ENCODE results near the gene PTGDR2.

PTGDR2 gene

DNA sequence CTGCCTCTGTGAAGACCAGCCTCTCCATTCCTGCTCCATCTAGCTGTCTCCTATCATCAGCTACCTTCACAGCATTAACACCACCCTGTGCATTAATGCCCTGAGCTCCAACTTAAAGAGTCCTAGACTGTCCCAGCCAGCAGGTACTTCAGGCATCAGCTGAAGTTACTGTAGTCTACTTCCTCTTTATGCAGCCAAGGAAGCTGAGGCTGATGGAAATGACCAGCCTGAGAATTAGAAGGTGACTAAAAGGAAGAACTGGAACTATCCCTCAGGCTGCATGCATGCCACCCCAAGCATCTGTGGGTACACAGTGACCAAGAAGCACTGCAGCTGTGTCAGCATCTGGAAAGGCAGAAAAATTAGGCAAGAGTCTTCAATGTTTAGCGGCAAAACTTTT, 42.4 kb downstream of the PTGDR2 start:
- no peak for DNase-seq (ENCODE audit: extremely low read depth in 1 of 2, low read depth in 1 of 2)

DNA sequence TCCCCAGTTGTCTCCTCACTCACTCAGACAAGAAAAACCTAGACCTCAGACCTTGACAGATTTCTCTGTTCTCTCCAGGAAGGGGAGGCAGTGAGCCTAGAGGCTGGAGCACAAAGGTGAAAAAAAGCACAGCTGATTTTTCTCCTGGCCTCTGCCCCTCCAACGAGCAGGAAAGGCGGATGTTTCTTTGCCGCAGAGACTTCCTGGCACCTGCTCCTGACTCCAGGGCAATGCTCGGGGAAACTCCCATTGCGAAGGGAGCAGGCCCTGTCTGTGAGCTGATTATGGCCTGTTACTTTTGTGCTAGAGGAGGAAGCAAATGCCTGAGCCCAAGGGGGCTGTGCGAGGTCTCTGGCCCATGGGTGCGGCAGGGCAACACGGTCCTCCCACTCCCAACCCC, 45.2 kb downstream of the PTGDR2 start:
- DNase-seq (ENCODE audit: extremely low read depth in 1 of 2, low read depth in 1 of 2) = no peak

DNA sequence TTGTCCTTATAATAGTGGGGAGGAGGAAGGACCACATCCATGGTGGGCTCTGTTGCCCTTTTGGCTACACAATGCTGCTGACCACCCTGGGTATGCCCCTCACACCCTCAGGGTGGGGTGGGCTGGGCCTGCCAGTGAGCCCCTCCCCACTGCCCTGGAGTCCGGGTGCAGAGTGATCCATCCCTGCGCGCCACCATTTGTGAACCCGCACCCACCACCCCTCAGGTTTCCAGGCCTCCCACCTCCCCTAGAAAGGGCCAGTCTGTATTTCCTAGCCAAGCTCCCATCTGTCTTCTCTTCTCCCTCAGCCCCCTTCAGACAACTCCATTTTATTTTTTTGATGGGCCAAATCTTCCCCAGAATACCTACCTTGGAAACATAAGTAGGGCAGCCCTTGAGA, 45.6 kb downstream of the PTGDR2 start:
- DNase-seq (ENCODE audit: extremely low read depth in 1 of 2, low read depth in 1 of 2) = no peak

DNA sequence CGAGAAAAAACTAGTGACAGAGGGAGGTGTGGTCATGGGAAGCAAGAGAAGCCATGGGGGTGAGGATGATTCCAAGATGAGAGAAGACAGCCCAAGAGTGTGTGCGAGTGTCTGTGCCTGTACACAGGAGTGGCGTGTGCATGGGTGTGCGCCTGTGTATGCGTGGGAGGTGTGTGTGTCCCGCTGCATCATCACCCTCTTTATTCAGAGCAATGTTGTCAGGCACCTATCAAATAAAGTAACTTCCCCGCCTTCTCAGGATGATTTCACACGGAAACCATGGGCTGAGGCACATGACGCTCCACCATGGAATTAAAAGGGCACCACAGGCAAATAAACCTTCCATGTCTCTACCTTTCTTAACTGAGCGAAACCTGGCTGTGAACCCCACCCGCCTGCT, 46.1 kb downstream of the PTGDR2 start:
- no peak for DNase-seq (ENCODE audit: extremely low read depth in 1 of 2, low read depth in 1 of 2)

DNA sequence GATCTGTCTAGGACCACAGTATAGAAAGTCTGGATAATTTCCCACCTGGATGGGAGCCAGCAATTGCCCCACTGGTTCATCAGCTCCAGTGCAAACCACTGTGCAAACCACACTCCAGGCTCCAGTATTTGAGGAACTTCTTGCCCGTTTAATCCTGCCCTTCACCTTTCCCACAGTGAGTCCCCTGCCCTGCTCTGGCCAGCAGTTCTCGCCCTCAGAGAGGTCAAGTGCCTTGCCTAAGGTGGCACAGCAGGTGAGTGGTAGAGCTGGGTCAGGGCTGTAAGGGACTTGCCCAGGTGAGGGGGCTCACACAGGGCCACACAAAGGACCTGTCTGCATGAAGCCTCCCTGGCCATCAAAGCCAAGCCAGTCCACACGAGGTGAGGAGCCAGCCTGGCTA, 46.5 kb downstream of the PTGDR2 start:
- no peak for DNase-seq (ENCODE audit: extremely low read depth in 1 of 2, low read depth in 1 of 2)

DNA sequence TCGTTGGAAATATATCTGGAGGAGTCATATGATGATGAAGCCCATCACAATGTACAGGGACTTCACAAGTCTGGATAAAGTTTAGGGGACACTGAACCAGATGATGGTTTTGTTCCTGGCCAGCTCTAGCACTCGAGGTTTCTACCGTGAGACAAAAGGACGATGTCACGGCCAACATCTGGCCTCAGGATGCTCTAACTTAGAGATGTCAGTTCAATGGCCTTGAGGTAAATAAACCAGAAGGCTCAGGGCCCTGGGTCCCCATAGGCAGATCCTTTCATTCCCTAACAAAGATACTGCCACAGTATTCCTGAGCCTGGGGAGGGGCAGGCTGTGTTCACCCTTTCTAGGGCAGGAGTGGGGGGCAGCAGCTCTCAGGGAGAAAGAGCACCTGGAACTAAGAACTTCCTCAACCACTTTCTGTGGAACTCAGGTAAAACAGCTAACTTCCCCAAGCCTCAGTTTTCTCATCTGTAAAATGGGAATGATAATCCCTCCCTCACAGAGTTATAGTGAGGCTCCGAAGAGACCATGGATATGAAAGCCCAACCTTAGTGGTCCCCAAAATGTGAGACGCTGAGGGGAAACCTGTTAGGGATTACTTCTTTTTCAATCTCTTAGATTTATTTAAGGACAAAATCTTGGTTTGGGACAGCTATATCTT, 52.3 kb downstream of the PTGDR2 start:
- no peak for DNase-seq (ENCODE audit: extremely low read depth in 1 of 2, low read depth in 1 of 2)

DNA sequence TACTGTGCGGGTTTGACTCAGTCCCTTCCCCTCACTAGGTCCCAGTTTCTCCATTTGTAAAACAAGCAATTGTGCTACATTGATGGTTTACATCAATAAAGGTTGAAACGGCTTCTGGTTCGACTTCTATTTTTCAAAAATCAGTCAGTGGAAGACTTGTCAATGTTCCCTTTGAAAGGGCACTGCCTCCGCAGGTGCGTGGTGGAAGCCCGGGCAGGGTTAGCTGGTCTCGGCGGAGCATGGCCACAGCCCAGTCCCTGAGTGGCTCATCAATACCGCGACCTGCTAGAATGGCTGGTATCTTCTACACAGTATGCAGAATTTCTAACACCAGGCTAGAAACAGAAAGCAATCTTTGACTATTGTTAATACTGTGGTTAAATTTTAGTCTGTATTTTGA, 54.6 kb downstream of the PTGDR2 start:
- no peak for DNase-seq (ENCODE audit: extremely low read depth in 1 of 2, low read depth in 1 of 2)
